ENCODE measurements around the gene DRG2.

- TF ChIP-seq CTCF (conservative IDR thresholded peaks at IDR 0.05; ENCODE audit: low read depth, low read length): no peak
- TF ChIP-seq EZH2 (IDR thresholded peaks at IDR 0.05; ENCODE audit: borderline replicate concordance, low read depth, low read length, poor library complexity, severe bottlenecking): no peak
Observed at GRCh38 chr17:18124345-18125126, 36.8 kb downstream of the DRG2 start.

All from A673 (cell line).